Brain microvascular endothelial cell (primary cell): Measurements from ENCODE around the gene LCN15.
A peak's percentile ranks its signal among the peaks of the same experiment; 100 is the strongest.

Experiments
- DNase-seq: peaks from one replicate; pipeline ENCODE4 v3.0.0-alpha.2; 2020
- H3K27ac ChIP-seq: fragments of 250-450 bp; sonication (Bioruptor Pico); 2 replicates; pipeline ENCODE4 v1.5.1; 2020; ENCODE audit warnings: mild to moderate bottlenecking, moderate library complexity
- H3K27me3 ChIP-seq: fragments of 250-450 bp; sonication (Bioruptor Pico); replicated peaks from 2 replicates; pipeline ENCODE4 v1.5.1; 2020; ENCODE audit warnings: mild to moderate bottlenecking
- H3K36me3 ChIP-seq: fragments of 250-450 bp; sonication (Bioruptor Pico); replicated peaks from 2 replicates; pipeline ENCODE4 v1.5.1; 2020; ENCODE audit warnings: mild to moderate bottlenecking
- H3K4me3 ChIP-seq: 2 replicates; pipeline ENCODE4 v1.5.1; 2011; ENCODE audit warnings: low read depth, mild to moderate bottlenecking, control low read depth, low read length, moderate library complexity
- in situ Hi-C: cut with HindIII; loops from 2 replicates; pipeline ENCODE4 v1.10.0; 2017; ENCODE audit warnings: low sequenced_read_pairs, low pct_ligation_motif_present
- TF ChIP-seq, protein P1 (sequence below): IDR thresholded peaks from 2 replicates; pipeline ENCODE4 v1.5.1; 2011; ENCODE audit warnings: low read depth, mild to moderate bottlenecking, moderate library complexity, low read length, control low read depth, inconsistent platforms; ENCODE audit errors: missing control alignments

LCN15 gene

DNA sequence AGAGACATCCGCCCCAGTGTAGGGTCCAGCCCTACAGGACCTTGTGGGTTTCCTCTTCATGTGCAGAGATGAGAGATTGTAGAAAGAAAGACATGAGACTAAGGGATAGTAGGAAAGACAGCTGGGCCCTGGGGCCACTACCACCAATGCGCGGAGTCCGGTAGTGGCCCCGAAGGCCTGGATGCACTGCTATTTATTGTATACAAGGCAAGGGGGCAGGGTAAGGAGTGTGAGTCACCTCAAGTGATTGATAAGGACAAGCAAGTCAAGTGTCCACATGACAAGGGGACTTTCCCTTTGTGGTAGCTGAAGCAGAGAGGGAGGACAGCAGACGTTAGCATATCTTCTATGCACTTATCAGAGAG, 20.7 kb upstream of the LCN15 start:
- Histone ChIP-seq H3K4me3 (no peak overlapping the region), H3K27me3 (peaks cover 3% of the 10 kb centered on the region), H3K36me3 (no peaks in the 10 kb centered on the region), H3K27ac (no peak overlapping the region)
- in situ Hi-C loops, result no loop called here
- TF ChIP-seq, protein P1, sequence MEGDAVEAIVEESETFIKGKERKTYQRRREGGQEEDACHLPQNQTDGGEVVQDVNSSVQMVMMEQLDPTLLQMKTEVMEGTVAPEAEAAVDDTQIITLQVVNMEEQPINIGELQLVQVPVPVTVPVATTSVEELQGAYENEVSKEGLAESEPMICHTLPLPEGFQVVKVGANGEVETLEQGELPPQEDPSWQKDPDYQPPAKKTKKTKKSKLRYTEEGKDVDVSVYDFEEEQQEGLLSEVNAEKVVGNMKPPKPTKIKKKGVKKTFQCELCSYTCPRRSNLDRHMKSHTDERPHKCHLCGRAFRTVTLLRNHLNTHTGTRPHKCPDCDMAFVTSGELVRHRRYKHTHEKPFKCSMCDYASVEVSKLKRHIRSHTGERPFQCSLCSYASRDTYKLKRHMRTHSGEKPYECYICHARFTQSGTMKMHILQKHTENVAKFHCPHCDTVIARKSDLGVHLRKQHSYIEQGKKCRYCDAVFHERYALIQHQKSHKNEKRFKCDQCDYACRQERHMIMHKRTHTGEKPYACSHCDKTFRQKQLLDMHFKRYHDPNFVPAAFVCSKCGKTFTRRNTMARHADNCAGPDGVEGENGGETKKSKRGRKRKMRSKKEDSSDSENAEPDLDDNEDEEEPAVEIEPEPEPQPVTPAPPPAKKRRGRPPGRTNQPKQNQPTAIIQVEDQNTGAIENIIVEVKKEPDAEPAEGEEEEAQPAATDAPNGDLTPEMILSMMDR, result no peak
- DNase-seq, result no peak

DNA sequence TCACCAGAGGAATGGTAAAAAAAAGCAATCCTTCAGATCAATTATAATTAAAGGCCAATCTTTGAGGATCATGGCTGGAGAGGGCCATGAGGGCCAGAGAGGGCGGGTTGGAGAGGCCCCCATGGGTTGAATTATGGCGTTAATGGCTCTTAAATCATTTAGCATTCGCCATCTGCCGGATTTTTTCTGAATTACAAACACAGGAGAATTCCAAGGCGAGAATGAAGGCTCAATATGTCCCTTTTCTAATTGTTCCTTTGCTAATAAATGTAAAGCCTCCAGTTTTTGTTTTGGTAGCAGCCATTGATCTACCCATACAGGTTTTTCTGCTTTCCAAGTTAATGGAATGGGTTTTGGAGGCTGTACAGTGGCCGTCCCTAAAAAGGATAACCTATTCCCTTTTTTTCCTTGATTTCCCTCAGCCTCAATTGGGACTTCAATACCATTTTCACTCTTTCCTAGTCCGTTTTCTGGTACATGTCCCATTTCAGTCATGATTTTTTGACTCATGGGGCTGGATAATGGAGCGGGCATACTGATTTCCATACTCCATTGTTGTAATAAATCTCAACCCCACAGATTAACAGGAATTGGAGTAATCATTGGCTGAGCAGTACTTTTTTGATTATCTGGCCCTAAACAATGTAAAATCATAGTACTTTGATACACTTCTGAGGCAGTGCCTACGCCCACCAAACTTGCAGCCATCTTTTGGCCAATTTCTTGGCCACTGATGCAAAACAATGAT, 20.1 kb upstream of the LCN15 start:
- DNase-seq, result no peak
- in situ Hi-C loops, result no loop called here
- Histone ChIP-seq H3K36me3 (no peaks in the 10 kb centered on the region), H3K27ac (no peak overlapping the region), H3K27me3 (peaks cover 3% of the 10 kb centered on the region), H3K4me3 (no peak overlapping the region)
- TF ChIP-seq, protein P1, result peak; percentile 38

DNA sequence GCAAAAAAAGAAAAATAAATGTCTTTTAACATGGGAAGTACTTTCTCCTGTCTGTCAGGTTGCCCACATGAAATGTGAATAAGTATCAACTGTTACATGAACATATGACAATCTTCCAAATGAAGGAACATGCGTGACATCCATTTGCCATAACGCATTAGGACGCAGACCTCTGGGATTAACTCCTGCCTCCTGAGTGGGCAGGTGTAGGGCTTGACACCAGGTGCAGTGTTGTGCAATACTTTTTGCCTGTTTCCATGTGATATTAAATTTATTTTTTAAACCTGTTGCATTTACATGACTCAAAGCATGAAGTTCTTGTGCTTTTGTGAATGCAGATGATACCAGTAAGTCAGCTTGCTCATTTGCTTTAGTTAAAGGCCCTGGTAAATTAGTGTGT, 18.1 kb upstream of the LCN15 start:
- in situ Hi-C loops, result no loop called here
- Histone ChIP-seq H3K4me3 (no peak overlapping the region), H3K27me3 (peaks cover 3% of the 10 kb centered on the region), H3K36me3 (no peaks in the 10 kb centered on the region), H3K27ac (no peak overlapping the region)
- TF ChIP-seq, protein P1, result no peak
- DNase-seq, result no peak

DNA sequence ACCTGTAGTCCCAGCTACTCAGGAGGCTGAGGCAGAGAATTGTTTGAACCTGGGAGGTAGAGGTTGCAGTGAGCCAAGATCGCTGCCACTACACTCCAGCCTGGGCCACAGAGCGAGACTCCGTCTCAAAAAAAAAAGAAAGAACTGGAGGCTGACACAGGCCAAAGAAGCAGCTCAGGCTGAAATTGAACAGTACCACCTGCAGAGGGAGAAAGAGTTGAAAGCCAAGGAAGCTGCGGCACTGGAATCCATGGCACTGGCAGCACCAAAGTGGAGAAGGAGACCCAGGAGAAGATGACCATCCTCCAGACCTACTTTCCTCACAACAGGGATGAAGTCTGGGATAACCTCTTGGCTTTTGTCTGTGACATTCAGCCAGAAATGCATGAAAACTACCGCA, 15.5 kb upstream of the LCN15 start:
- TF ChIP-seq, protein P1, result peak; percentile 38
- in situ Hi-C loops, result no loop called here
- Histone ChIP-seq H3K27me3 (peaks cover 3% of the 10 kb centered on the region), H3K36me3 (no peaks in the 10 kb centered on the region), H3K27ac (no peak overlapping the region), H3K4me3 (no peak overlapping the region)
- DNase-seq, result no peak

DNA sequence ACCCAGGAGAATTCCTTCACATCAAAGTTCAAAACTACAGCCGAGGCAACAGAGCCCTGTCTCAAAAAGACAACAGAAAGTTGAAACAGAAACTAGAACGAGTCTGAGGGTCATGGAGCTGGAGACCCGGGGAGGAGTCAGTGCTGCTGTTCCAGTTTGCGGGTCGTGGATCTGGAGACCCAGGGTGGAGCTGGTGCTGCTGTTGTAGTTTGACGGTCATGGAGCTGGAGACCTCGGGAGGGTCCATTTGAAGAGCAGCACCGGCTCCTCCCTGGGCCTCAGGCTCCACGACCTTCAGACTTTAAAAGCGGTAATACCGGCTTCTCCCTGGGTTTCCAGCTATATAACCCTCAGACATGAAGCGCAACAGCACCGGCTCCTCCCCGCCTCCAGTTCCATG, 13.0 kb upstream of the LCN15 start:
- Histone ChIP-seq H3K36me3 (no peaks in the 10 kb centered on the region), H3K27ac (no peak overlapping the region), H3K4me3 (no peak overlapping the region), H3K27me3 (peaks cover 3% of the 10 kb centered on the region)
- no peak for DNase-seq
- TF ChIP-seq, protein P1, result no peak
- in situ Hi-C loops, result no loop called here

DNA sequence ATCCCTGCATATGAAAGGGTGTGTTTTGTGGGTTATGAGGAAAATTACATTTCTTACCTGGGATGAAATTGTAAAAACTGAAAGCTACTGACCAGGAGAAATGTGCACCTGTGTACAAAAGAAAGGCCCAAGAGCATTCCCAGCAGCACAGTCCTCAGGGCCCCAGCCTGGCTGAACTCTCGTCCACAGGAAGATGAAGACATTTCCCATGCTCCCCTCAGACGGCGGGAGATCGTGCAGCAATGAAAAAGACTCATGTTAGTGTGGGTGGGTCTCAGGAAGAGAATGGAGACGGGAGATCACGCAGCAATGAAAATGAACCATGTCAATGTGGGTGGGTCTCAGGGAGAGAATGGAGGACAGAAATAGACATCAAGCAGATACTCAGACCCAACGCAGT, 12.6 kb upstream of the LCN15 start:
- H3K27ac ChIP-seq, result no peak overlapping the region
- no peak overlapping the region for H3K4me3 ChIP-seq
- no peaks in the 10 kb centered on the region for H3K36me3 ChIP-seq
- H3K27me3 ChIP-seq, result peaks cover 3% of the 10 kb centered on the region
- no peak for DNase-seq
- in situ Hi-C loops, result no loop called here
- TF ChIP-seq, protein P1, result no peak
